NCI-H1436 treated with DMSO at 0.1 percent for 48 hours (cell line): ENCODE data around the gene TAF4B.
"Not testable (repeated sequence)": the region's sequence is repeated elsewhere in the genome, so short reads cannot be mapped to it uniquely, and the experiment has no call there.

ENCODE experiments used
- DNase-seq: peaks from one replicate; lab custom pipeline; 2025; lab: John Stamatoyannopoulos, UW

The TAF4B gene

DNA sequence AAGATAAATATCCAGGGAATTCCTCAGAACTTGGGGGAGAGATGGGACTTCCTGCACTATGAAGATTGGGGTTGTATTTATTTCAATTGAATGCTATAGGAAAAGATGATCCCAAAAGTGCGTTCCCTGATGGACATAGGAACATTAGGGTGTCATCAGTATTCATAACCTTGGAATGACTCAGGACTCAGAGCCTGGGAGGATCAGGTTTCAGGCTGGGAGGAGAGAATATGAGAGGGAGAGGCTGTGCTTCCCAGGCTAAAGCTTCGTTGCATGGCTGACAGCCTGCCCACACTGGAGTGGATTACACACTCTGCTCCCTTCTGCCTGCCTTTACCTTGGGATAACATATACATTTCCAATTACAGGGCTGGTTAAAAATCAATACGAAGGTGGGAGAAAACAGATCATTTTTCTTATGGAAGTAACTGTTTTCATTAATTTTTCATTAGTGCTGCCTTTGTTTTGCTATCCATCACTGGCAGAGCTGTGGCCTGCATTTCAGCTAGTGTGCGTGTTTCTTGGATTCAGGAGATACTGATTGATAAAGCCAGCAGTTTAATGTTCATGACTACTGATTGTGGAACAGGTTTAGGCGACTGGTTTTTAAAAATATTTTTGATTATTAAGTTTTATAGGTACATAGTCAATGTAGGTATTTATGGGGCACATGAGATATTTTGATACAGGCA is 203.4 kb downstream of the TAF4B start:
- no peak for DNase-seq

DNA sequence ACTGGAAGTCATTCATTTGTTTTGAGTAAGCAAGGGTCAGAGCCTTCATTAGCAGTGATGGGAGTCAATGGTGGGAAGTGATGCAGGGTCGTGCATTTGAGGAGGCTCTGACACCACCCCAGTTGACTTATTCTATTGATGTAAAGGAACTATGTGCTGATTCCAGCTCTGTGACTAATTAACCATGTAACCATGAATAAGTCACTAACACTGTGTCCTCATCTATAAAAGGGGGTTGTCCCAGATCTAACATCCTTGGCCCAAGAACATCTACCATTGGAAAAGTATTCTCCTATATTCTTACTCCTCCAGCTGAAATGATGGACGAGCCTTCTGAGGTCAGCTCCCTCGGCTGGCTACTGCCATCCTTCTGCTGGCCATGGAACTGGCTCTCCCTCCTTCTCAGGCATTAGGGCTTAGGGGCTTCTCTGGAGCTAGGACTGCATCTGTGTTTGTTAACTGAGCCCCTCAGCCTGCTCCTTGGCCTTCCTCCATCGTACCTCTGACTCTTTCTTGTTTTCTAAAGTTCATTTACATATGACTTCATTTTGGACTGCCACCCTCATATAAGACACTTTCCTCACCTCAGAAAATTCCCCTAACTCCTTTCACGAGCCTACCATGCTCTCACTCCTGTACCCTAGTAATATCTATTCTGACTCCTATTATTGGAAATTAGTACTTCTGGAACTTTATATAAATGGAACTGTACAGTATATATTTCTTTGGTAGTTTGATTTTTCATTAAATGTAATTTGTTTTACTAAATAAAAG is 206.6 kb downstream of the TAF4B start:
- DNase-seq: no peak

DNA sequence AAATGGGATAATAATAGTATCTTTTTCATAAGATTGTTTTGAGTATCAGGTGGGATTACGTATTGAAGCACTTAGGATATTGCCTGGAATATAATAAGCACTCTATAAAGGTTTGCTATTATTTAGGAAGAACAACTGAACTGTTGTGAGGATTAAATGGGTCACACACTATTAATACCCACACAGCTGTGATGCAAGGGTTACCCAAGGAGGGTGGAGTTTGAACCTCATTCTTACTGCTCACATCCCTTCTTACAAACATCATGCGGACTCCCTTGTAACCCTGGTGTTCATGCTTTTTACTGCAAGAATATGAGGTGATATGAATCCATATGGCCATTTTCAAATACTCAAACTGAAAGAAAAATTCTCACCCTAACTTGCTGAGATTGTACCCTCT is 208.6 kb downstream of the TAF4B start:
- no peak for DNase-seq

DNA sequence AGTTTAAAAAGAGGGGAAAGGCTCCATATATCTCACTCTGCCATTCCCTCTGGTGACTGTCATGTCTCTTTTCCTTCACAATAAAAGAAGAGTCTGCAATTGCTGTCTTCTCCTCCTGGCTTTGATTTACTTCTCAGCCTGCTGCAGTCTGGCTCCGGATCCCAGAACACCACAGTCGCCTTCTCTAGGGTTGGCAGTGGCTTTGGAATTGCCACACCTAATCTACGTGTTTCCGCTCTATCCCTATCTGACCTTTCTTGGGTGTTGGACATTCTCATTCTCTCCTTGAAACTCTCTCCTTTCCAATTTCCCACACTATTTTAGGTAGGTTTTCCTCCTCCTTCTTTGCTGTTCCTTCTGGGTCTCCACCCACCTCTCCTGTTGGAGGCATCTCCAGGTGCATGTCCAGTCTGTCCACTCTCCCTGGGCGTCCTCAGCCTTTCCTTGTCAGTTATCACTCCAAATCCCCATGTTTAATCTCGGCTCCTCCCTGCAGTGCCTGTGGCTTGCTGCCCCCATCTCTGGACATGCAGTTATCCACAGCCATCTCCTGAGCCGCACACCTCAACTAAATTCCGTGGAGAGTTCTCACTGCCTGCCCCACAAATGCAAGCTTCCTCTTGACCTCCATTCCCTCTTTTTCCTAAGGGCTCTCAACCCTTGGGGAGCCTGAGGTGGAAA is 209.3 kb downstream of the TAF4B start:
- DNase-seq: no peak

DNA sequence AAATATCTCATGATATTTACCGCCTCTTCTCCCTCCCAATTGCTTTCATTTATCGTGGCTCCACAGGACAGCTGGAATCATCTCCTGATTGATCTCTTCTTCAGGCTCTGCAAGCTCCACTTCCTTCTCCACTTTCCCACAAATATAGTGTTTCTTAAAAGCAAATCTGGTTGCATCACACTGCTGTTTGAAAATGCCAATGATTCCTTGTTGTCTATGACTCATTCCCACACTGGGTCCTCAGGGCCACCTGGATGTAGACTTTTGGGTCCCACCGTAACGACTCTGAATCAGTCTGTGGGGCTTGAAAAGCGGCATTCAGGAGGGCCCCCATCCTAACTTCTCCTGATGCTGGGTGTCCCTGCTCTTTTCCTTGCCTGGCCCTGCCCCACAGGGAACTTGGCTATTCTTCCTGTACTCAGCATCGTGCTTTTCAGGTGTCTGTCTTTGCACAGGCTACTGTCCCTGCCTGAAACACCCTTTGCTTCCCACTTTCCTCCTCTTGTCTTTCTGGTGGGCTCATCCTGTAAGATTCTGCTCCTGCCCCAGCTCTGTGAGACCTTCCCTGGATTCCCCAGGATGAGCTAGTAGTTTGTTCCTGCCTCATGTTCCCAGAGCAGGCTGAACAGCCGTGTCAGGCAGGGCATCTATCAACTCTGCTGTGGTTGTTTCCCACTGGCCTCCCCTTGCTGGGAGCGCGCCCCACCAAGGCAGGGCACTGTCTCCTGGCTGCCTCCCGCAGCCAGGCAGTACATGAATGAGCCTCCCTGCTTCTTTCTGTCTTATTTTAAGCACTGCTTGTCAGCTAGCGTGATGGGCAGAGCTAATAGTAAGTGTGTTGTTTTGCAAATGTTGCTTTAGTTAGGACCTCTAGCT is 210.2 kb downstream of the TAF4B start:
- no peak for DNase-seq

GRCh38 chr18:26437634-26438033 is 211.4 kb downstream of the TAF4B start:
- DNase-seq: not testable (repeated sequence)

GRCh38 chr18:26438980-26439379 is 212.7 kb downstream of the TAF4B start:
- DNase-seq: no peak

GRCh38 chr18:26439537-26439936 is 213.3 kb downstream of the TAF4B start:
- no peak for DNase-seq

DNA sequence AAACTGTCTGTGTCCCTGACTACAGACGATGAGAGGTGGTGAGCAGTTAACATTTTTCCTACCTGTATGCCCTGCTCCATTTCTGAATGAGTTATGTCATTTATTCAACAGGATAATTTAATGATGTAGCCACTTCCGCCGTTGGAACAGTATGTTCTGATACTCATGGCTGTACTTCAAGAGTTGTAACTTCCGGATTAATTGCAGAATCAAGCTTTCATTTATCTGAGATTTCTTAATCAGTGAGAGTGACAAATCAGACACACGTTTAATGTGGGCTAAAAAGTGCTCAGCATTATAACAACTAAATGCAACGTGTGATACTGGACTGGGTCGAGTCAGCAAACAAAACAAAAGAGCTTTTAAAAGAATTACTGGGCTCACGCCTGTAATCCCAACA is 214.4 kb downstream of the TAF4B start:
- DNase-seq: no peak
